Prostate gland (tissue), 2 donors: ENCODE data around the gene DEDD. TPM values are rescaled to one million over a fixed set of nuclear protein-coding genes. Genes with fewer than 3 reads are reported as not detected.

Experiments used
- DNase-seq: peaks from one replicate; pipeline ENCODE4 v3.0.0-alpha.2; 2019; ENCODE audit warnings: low spot score
- H3K27ac ChIP-seq, 2 donors: fragments of 200-600 bp; sonication (generic); 2 replicates each; pipeline ENCODE4 v1.5.1; 2017 to 2019
- H3K27me3 ChIP-seq: fragments of 200-600 bp; sonication (generic); replicated peaks from 2 replicates; pipeline ENCODE4 v1.5.1; 2019; ENCODE audit not compliant: insufficient read depth
- H3K36me3 ChIP-seq, 2 donors: fragments of 200-600 bp; sonication (generic); 1 replicate in 1 of 2; 2 replicates in 1 of 2; pipeline versions ENCODE4 v1.5.1 to v1.8.1; 2017 to 2019
- H3K4me1 ChIP-seq: fragments of 200-600 bp; sonication (generic); replicated peaks from 2 replicates; pipeline ENCODE4 v1.5.1; 2019
- H3K4me3 ChIP-seq, 2 donors: fragments of 200-600 bp; sonication (generic); 2 replicates each; pipeline ENCODE4 v1.5.1; 2017 to 2019
- H3K9me3 ChIP-seq: fragments of 200-600 bp; sonication (generic); 2 replicates; pipeline ENCODE4 v1.5.1; 2017
- CTCF ChIP-seq, 4 experiments: fragments of 200-600 bp in 2 of 4; fragments of 450-650 bp in 2 of 4; sonication (generic) in 2 of 4; IDR thresholded peaks; 1 replicate in 3 of 4; 2 replicates in 1 of 4; pipeline ENCODE4 v1.5.1; 2016 to 2019; ENCODE audit warnings: antibody characterized with exemption in 4 of 4, mild to moderate bottlenecking in 2 of 4, moderate library complexity in 2 of 4
- POLR2A ChIP-seq: fragments of 450-650 bp; IDR thresholded peaks from one replicate; pipeline ENCODE4 v1.6.1; 2016; ENCODE audit warnings: antibody characterized with exemption, mild to moderate bottlenecking
- POLR2AphosphoS5 ChIP-seq: sonication (generic); formaldehyde crosslinking; IDR thresholded peaks from one replicate; pipeline ENCODE4 v1.6.1; 2017; ENCODE audit warnings: antibody characterized with exemption
- WGBS: methylation state at CpG from one replicate; pipeline ENCODE4 v1.1.5; 2018; 5-methylcytosine and 5-hydroxymethylcytosine counted together
- intact Hi-C: fragments of 100-400 bp; cut with DNase I; formaldehyde crosslinking; loops from one replicate; pipeline ENCODE4 v1.14.2; 2022
- total RNA-seq, 2 donors: library from RNA; depleted of rRNA; stranded (reverse); fragments of >200 nt; gene quantifications; one replicate each; pipeline ENCODE4 v1.1.0, GENCODE V29; 2016

Gene DEDD
- total RNA-seq, 2 donors from 2014 or later: 30.1 to 41.5 TPM

DNA sequence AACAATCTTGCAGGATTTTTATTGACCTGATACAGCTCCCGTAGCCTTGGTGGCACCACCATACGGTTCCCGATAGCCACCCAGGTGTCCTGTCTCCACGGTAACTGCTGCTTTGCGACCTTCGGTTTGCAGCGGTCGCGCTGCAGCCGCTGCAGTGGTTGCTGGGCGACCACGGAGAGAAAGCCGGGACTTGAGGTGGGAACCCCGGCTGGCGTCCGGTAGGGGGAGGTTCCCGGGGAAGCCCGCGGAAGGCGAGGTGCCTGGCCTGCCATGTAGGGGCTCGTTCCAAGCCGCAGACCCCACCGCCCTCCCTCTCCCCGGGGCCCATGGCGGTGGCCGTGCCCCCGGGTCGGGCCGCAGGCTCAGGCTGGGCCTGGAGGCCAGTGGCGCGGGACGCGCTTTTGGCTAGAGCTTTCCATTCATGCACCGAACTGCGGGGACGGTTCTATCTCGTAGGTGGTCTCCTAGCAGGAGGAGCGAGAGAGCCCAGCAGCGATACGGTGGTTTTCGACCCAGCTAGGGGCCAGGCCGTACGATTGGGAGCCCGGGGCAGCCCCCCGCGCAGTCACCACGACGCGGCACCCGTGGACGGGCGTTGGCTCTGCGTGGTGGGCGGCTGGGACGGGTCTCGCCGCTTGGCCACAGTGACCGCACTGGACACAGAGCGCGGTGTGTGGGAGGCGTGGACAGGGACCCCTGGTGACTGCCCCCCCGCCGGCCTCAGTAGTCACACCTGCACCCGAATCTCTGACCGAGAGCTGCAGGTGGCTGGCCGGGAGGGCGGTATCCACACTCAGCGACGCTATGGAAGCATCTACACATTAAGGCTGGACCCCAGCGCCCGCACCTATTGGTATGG, 34.0 kb downstream of the DEDD start, which contains the start of gene KLHDC9:
KLHDC9 (plus strand) TSS at position 152 of the 859 bp plus-strand sequence; CDS start at position 327, 175 bp downstream.
- H3K9me3 ChIP-seq: no peaks in the 10 kb centered on the region
- peak; percentile 84 for DNase-seq
- TF ChIP-seq CTCF (IDR thresholded peaks at IDR 0.05) (peak in 2 of 4 experiments; percentile 46 to 51), POLR2AphosphoS5 (peak; percentile 79), POLR2A (peak; percentile 31)
- no peaks in the 10 kb centered on the region for H3K27me3 ChIP-seq
- H3K4me3 ChIP-seq: peak within 1 kb of the TSS; percentile 71 to 76
- H3K36me3 ChIP-seq: no peaks in the 10 kb centered on the region
- H3K4me1 ChIP-seq: no peaks in the 10 kb centered on the region
- intact Hi-C loops: loop anchor here (5.0 kb wide), 2 partner anchors 51 to 101 kb away; partner anchors contain the start of gene USF1
- peak within 1 kb of the TSS; percentile 57 to 67 for H3K27ac ChIP-seq
- 4% methylated on average over 58 of the region's 71 CpGs for WGBS

DNA sequence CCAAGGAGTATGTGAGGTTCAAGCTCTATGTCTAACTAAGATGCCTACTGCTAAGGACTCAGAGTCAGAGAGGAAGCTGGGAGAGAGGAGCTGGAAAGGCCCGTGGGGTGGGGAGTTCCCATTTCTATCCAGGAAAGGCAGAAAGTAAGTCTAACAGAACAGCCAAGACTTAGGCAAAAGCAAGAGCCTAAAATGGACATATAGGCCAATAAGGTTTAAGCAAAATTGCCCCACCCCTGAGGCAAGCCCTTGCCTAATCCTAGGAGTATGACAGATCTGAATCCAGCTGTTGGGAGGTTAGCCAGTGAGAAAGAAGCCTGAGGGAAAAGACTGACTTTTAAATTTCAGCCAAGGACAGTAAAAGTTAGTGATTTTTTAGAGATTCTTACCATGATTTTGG, 35.9 kb downstream of the DEDD start:
- H3K27ac ChIP-seq: no peak overlapping the region
- TF ChIP-seq CTCF (IDR thresholded peaks at IDR 0.05) (no peak), POLR2AphosphoS5 (no peak), POLR2A (no peak)
- no peaks in the 10 kb centered on the region for H3K4me1 ChIP-seq
- no peak overlapping the region for H3K4me3 ChIP-seq
- H3K36me3 ChIP-seq: no peaks in the 10 kb centered on the region
- H3K9me3 ChIP-seq: no peaks in the 10 kb centered on the region
- intact Hi-C loops: loop anchor here (5.0 kb wide), 2 partner anchors 49 to 99 kb away; partner anchors contain the start of gene USF1
- no peaks in the 10 kb centered on the region for H3K27me3 ChIP-seq
- no peak for DNase-seq
- WGBS: 21% methylated on average over 1 of the region's 1 CpG

GRCh38 chr1:161096015-161096414, 36.5 kb downstream of the DEDD start:
- no peak overlapping the region for H3K27ac ChIP-seq
- H3K4me1 ChIP-seq: no peaks in the 10 kb centered on the region
- 92% methylated on average over 2 of the region's 2 CpGs for WGBS
- no peaks in the 10 kb centered on the region for H3K36me3 ChIP-seq
- no peaks in the 10 kb centered on the region for H3K27me3 ChIP-seq
- H3K9me3 ChIP-seq: no peaks in the 10 kb centered on the region
- intact Hi-C loops: loop anchor here (5.0 kb wide), 2 partner anchors 49 to 99 kb away; partner anchors contain the start of gene USF1
- DNase-seq: no peak
- TF ChIP-seq CTCF (IDR thresholded peaks at IDR 0.05) (no peak), POLR2A (no peak), POLR2AphosphoS5 (no peak)
- H3K4me3 ChIP-seq: no peak overlapping the region

DNA sequence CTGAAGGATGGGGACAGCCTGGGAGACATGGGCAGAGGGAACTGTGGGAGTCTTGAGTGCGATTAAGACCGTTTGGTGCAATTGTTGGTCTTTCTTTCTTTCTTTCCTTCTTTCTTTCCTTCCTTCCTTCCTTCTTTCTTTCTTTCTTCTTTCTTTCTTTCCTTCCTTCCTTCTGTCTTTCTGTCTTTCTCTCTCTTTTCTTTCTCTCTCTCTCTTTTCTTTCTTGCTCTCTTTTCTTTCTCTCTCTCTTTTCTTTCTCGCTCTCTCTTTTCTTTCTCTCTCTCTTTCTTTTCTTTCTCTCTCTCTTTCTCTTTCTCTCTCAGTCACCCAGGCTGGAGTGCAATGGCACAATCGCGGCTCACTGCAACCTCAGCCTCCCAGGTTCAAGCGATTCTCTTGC, 37.2 kb downstream of the DEDD start:
- Histone ChIP-seq H3K27me3 (no peaks in the 10 kb centered on the region), H3K27ac (no peak overlapping the region), H3K4me3 (no peak overlapping the region), H3K4me1 (no peaks in the 10 kb centered on the region), H3K9me3 (no peaks in the 10 kb centered on the region), H3K36me3 (no peaks in the 10 kb centered on the region)
- 88% methylated on average over 6 of the region's 6 CpGs for whole genome bisulfite sequencing
- no peak for TF ChIP-seq POLR2A
- no peak for TF ChIP-seq CTCF (IDR thresholded peaks at IDR 0.05)
- TF ChIP-seq POLR2AphosphoS5: no peak
- intact Hi-C loops: loop anchor here (5.0 kb wide), 2 partner anchors 48 to 98 kb away; partner anchors contain the start of gene USF1
- no peak for DNase-seq
